A673 (cell line): ENCODE results near the gene AGMAT.

Experiments
- EZH2 ChIP-seq: fragments of 200-600 bp; sonication (generic); IDR thresholded peaks from 2 replicates; pipeline ENCODE4 v1.6.1; 2017; ENCODE audit warnings: borderline replicate concordance, low read depth, mild to moderate bottlenecking, mixed read lengths, antibody characterized with exemption, low read length; ENCODE audit not compliant: poor library complexity, severe bottlenecking
- TF ChIP-seq, protein P1 (sequence below): fragments of 300-800, 200-600 bp; sonication (generic); conservative IDR thresholded peaks from 2 replicates; pipeline ENCODE4 v1.5.1; 2017; ENCODE audit warnings: low read depth, mild to moderate bottlenecking, antibody characterized with exemption, low read length, moderate library complexity, mixed read lengths

DNA sequence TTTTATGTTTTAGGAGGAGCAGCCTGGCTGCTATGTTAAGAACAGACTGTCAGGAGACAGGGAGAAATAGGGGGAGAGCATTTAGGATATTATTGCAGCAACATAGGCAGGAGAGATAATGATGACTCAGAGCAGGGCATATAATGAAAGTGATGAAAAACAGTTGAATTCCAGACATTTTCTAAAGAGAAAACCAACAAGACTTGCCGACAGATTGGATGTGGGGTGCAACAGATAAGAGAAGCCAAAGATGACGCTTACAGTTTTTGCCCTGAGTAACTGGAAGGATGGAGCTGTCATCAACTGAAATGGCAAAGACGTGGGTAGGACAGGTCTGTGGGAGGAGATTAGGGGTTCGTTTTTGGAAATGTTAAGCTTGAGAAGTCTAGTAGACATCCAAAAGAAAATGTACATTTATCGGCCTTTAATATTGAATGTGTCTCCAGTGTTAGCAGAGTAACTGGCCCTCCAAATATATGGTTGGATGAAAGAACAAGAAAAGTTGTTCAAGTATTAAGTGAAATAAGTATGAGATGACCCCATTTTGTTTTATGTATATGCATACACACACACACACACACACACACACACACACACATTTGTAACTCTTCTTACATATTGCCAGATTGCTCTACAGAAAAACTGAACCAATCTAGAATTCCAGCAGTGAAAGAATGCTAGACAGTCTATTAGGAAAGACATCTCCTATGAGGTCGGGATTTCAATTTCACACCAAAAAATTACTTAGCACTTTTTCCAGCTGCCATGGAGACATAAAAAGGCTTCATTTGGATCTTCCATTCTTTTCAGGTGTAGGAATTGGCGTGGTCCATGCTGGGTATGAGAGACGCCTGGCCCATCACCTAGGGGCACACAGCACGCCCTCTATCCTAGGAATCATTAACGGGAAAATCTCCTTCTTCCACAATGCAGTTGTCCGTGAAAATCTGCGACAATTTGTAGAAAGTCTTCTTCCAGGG is 41.0 kb downstream of the AGMAT start:
- TF ChIP-seq, protein P1, sequence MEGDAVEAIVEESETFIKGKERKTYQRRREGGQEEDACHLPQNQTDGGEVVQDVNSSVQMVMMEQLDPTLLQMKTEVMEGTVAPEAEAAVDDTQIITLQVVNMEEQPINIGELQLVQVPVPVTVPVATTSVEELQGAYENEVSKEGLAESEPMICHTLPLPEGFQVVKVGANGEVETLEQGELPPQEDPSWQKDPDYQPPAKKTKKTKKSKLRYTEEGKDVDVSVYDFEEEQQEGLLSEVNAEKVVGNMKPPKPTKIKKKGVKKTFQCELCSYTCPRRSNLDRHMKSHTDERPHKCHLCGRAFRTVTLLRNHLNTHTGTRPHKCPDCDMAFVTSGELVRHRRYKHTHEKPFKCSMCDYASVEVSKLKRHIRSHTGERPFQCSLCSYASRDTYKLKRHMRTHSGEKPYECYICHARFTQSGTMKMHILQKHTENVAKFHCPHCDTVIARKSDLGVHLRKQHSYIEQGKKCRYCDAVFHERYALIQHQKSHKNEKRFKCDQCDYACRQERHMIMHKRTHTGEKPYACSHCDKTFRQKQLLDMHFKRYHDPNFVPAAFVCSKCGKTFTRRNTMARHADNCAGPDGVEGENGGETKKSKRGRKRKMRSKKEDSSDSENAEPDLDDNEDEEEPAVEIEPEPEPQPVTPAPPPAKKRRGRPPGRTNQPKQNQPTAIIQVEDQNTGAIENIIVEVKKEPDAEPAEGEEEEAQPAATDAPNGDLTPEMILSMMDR: no peak
- TF ChIP-seq EZH2: no peak
